HG02642 (cell line): ENCODE measurements around the gene TXNDC15.

Experiments used
- ATAC-seq: cut with Tn5 transposase; IDR thresholded peaks from one replicate; pipeline ENCODE4 v1.9.1; 2021; ENCODE audit warnings: mild to moderate bottlenecking; ENCODE audit not compliant: unreplicated experiment, poor library complexity

Gene TXNDC15

GRCh38 chr5:134913254-134913653, 39.1 kb downstream of the TXNDC15 start:
- ATAC-seq = no peak

DNA sequence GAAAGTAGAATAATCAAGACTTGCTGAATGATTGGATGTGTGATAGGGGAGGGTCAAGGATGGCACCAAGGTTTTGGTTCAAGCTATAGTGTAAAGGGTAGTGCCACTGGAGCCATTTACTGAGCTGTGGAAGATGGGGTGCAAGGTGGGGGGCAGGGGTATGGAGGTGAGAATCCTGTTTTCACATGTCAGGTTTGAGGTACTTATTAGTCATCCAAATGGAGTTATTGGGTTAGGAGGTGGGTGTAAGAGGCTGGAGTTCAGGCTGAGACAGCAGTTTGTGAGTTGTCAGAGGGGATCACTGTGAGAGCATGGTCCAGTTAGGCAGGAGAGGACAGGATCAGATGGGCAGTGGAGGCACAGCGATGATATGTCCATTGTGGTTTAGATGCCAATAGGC, 39.6 kb downstream of the TXNDC15 start:
- ATAC-seq = no peak

- ATAC-seq = no peak
These were observed 43.1 kb downstream of the TXNDC15 start for GRCh38 chr5:134917070-134917815.

GRCh38 chr5:134918861-134919260, 44.7 kb downstream of the TXNDC15 start:
- no peak for ATAC-seq

- ATAC-seq = no peak
These were observed 46.8 kb downstream of the TXNDC15 start for GRCh38 chr5:134920848-134921575.

DNA sequence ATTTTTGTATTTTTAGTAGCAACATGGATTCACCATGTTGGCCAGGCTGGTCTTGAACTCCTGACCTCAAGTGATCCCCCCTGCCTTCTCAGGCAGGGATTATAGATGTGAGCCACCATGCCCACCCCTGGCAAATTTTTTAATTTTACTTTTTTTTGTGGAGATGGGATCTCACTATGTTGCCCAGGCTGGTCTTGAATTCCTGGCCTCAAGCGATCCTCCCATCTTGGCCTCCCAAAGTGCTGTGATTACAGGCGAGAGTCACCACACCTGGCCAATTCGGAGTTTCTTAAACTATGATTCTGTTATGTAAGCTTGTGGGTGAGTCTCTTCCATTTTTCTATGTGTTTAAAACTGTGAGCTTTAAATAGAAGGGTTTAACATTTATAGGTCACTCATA, 58.3 kb downstream of the TXNDC15 start:
- no peak for ATAC-seq

DNA sequence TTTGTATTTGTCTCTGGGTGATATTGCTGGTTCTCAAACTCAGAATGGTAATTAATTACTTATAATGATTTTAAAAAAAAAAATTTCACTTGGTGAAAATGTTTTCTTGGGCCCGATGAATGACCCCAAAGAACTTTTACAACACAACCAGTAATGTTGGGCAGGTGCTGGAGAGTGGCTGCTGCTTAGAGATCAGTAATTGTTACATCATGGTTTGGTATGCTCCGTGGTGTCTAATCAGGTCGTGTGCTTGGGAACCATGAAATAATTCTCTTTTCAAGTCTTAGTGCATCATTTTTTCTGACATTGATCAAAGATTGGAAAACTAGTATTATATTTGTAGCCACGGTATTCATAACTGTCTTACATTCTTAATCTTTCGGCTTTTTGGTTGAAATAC, 60.0 kb downstream of the TXNDC15 start:
- ATAC-seq = no peak

GRCh38 chr5:134935711-134936602, 61.8 kb downstream of the TXNDC15 start:
- ATAC-seq = no peak

DNA sequence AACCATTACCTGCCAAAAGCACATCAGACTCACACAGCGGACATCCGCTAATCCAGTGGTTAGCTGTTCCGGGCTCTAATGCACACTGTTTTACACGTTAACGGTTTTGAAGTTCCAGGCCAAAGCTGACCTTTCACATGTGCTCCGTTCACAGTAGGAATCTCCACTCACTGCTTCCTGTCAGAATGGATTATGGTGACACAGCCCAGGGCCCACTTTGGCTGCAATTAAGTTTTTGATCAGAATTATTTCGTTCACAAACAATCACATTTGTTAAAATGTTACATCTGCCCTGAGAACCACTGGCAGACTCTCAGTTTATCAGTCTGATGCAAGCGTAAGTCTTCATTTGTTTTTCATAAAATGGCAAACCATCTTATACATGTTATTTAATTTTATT, 63.4 kb downstream of the TXNDC15 start:
- ATAC-seq = no peak

DNA sequence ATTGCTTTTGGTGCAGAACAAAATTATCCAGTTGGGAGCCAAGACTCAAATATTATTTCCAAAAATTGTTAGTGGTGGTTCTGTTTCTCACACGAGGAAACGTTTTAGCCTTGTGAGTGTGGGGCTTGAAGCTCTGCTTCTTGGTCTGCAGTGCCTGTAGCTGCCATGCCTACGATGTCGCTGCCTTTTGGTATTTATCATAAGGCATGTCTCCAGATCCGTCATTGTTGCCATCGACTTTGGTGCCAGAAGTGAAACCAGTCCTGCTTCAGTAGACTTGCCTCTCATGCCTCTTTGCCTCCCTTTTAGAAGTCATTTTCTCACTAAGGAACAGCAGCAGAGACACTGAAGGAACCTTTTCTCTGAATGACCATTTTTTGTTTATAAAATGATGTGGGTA, 63.9 kb downstream of the TXNDC15 start:
- ATAC-seq = no peak

DNA sequence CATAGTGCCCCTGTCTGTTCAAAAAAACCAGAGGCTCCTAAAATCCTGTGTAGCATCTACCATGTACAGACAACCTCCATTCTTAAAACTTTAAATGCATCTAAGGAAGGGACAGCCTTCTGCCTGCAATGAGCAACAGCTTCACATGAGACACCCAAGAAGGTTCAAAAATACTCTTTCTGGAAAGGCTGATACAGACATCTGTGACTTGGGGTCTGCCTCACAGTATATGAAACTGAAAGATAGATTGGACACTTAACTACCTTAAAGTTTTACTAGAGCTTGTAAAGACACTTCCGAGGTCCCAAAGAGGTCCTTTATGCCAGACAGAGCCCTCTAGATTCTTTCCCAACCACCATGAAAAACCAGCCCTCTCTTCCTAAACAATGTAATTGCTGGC, 65.3 kb downstream of the TXNDC15 start:
- no peak for ATAC-seq

DNA sequence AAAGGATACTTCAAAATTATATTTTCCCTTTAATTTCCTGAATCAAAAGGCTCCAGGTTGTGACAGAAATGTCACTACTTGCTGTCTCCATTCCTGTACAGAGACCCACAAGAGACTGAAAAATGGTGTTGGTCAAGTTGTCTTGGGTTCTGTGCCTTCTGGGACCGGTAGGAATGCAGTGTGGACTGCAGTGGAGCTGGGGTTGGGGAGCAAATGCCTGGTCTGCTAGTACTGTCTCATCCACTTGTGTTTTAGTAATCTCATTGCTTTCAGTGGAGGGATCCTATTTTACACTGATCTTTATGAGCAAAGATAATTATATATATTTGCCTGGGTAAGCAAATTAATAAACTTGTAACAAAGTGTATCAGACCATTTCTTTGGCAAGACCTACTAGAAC, 69.4 kb downstream of the TXNDC15 start:
- no peak for ATAC-seq

DNA sequence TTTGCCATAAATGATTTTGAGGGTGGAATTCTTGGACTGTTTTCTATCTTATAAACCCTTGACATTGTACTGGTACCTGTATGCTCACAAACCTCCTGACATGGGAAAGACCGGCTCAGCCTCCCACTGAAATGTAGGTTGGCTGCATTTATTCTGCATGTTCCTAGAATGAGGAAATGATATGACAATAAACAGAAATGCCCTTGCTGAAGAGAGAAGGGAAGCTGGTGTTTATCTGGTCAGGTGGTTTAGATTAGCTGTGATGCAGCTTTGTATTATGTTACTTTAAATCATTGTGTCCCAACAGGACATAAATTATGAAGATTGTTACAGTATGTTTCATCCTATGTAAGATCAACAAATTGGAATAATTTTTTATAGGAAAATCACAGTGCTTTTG, 70.5 kb downstream of the TXNDC15 start:
- no peak for ATAC-seq

- no peak for ATAC-seq
These were observed 70.9 kb downstream of the TXNDC15 start for GRCh38 chr5:134945041-134945440.

DNA sequence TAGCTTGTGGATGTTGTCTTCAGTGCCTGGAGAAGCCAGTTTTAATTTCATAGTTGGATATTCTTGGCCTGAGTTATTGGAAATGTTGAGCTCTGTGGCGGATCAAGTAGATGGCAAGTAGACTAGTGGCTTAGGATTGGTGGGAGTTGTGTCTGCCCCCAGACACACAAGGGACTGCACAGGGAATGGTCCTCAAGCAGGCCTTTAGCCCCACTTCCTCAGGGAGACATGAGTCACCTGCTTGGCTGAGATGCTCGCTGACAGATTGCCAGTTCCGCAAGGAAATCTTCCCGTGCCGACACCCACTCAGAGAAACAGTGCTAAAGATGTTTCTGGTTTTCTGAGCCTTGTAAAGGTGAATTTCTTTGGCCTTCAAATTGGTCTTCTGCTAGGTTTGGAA, 74.7 kb downstream of the TXNDC15 start:
- no peak for ATAC-seq

GRCh38 chr5:134949316-134949715, 75.1 kb downstream of the TXNDC15 start:
- ATAC-seq = no peak
